OCI-LY7 (cell line): ENCODE results near the gene VRK3.

Experiments
- CTCF ChIP-seq: fragments of 200-600 bp; sonication (generic); conservative IDR thresholded peaks from 2 replicates; pipeline ENCODE4 v1.5.1; 2014; ENCODE audit warnings: mild to moderate bottlenecking, antibody characterized with exemption, low read length, moderate library complexity, mixed read lengths
- EZH2phosphoT487 ChIP-seq: fragments of 200-600 bp; sonication (generic); IDR thresholded peaks from 2 replicates; pipeline ENCODE4 v1.6.1; 2018; ENCODE audit warnings: low read depth, borderline replicate concordance, mild to moderate bottlenecking, mixed run types, antibody characterized with exemption, low read length, moderate library complexity, mixed read lengths

DNA sequence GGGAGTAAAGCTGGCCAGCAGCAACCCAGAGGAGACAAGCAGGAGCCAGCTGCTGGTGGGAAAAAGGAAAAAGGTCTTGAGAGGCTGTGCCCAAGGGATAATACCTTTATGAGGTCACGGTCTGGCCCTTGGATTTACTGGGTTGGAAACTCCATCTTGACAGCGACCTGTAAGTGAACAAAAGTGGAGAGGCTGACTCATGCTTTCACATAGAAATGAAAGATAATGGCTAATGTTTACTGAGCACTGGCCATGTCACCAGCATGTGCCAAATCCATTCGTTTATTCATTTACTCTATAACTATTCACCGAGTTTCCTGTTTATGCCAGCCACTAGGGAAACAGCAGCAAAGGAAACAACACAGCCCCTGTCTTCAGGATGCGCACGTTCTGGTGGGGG, 4.7 kb downstream of the VRK3 start:
- TF ChIP-seq CTCF = no peak
- TF ChIP-seq EZH2phosphoT487 = no peak
